ENCODE data around the gene PKP4. TPM values are rescaled to one million over a fixed set of nuclear protein-coding genes. Genes with fewer than 3 reads are reported as not detected.

PKP4 gene
- total RNA-seq, 1 donor from 2014 or later = 39.4 TPM

DNA sequence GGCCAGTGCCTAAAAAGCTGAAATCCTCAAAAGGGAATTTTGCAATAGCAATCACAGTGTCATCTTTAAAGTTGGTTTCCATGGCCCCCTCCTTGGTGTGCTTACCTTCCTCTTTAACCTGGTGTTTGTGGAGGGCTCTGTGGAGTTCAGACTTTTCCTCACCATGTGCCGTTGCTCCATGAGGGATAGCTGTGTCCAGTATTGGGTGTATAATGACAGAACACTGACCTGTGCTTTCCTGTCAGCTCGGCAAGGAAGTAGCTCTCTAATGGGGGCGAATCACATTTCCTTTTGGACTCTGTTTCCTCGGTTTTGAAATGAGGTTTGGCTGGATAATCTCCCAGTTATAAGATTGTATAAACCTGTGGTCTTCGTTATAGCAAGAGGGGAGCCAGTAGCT is 172.4 kb downstream of the PKP4 start:
- Mint-ChIP-seq H3K27ac (ENCODE audit: unreplicated experiment) (no peak overlapping the region), H3K4me1 (ENCODE audit: low read depth) (no peaks in the 10 kb centered on the region), H3K9me3 (ENCODE audit: low read depth) (no peaks in the 10 kb centered on the region), H3K27me3 (ENCODE audit: low read depth) (no peaks in the 10 kb centered on the region), H3K4me3 (ENCODE audit: unreplicated experiment) (no peak overlapping the region), H3K36me3 (ENCODE audit: low read depth) (peaks cover 17% of the 10 kb centered on the region)
- no peak for DNase-seq (ENCODE audit: low spot score)
- TF ChIP-seq, protein P1, sequence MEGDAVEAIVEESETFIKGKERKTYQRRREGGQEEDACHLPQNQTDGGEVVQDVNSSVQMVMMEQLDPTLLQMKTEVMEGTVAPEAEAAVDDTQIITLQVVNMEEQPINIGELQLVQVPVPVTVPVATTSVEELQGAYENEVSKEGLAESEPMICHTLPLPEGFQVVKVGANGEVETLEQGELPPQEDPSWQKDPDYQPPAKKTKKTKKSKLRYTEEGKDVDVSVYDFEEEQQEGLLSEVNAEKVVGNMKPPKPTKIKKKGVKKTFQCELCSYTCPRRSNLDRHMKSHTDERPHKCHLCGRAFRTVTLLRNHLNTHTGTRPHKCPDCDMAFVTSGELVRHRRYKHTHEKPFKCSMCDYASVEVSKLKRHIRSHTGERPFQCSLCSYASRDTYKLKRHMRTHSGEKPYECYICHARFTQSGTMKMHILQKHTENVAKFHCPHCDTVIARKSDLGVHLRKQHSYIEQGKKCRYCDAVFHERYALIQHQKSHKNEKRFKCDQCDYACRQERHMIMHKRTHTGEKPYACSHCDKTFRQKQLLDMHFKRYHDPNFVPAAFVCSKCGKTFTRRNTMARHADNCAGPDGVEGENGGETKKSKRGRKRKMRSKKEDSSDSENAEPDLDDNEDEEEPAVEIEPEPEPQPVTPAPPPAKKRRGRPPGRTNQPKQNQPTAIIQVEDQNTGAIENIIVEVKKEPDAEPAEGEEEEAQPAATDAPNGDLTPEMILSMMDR (IDR thresholded peaks at IDR 0.05) = no peak

DNA sequence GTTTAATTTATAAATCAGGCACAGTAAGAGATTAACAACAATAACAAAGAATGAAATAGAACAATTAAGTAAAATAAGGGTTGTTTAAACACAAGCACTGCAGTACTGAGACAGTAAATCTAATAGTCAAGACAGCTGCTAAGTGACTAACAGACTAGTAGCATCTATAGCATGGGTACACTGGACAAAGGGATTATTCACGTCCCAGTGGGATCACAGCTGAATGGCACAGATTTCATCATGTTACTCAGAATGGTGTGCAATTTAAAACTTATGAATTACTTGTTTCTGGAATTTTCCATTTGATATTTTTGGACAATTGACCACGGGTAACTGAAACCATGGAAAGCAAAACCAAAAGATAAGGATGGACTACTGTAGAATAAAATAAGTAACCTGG is 176.5 kb downstream of the PKP4 start:
- Mint-ChIP-seq H3K9me3 (ENCODE audit: low read depth) (no peaks in the 10 kb centered on the region), H3K27ac (ENCODE audit: unreplicated experiment) (no peak overlapping the region), H3K36me3 (ENCODE audit: low read depth) (peaks cover 19% of the 10 kb centered on the region), H3K4me1 (ENCODE audit: low read depth) (peaks cover 5% of the 10 kb centered on the region), H3K27me3 (ENCODE audit: low read depth) (no peaks in the 10 kb centered on the region), H3K4me3 (ENCODE audit: unreplicated experiment) (no peak overlapping the region)
- TF ChIP-seq, protein P1 (IDR thresholded peaks at IDR 0.05) = no peak
- no peak for DNase-seq (ENCODE audit: low spot score)

DNA sequence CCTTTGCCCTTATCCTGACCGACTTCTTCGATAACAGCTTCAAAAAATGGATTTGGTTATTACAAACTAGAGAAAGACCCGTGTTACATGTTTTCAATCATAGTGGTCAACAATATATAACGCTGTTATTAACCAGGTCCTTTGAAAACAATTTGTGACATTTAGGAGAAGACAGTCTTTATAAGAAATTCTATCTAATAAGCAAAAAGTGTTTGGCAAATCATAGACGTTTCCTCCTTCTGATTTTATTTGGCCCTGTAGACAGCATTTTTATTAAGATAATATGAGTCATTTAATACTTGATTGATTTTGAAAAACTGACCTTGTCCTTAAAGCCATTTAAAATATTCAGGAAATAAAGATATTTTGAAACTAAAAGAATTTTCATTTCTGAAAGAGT is 177.9 kb downstream of the PKP4 start:
- Mint-ChIP-seq H3K36me3 (ENCODE audit: low read depth) (peaks cover 19% of the 10 kb centered on the region), H3K27me3 (ENCODE audit: low read depth) (no peaks in the 10 kb centered on the region), H3K9me3 (ENCODE audit: low read depth) (no peaks in the 10 kb centered on the region), H3K4me3 (ENCODE audit: unreplicated experiment) (no peak overlapping the region), H3K27ac (ENCODE audit: unreplicated experiment) (no peak overlapping the region), H3K4me1 (ENCODE audit: low read depth) (peaks cover 5% of the 10 kb centered on the region)
- TF ChIP-seq, protein P1 (IDR thresholded peaks at IDR 0.05) = no peak
- no peak for DNase-seq (ENCODE audit: low spot score)

DNA sequence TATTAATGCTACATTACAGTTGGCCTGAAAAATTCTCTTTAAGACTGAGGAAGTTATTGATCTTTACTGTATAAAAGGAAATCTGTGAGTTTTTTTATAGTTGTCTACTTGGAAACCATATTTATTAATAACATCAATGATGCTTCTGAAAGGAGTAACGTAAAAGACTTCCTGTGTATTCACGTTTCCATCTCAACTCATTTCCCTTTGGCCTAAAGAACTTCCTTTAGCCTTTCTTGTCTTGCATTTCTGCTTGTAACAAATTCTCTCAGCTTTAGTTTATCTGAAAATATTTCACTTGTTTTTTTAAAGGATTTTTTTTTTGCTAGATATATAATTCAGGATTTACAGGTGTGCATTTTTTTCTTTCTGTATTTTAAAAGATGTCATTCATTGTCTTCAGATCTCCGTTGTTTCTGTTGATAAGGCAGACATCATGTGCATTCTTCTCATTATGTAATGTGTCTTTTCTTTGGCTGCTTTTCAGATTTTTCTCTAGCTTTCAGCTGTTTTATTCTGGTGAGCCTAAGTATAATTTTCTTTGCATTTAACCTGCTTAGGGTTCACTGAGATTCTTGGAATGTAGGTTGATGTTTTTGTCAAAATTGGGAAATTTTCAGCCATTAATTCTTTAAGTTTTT is 179.3 kb downstream of the PKP4 start:
- H3K27me3 Mint-ChIP-seq (ENCODE audit: low read depth) = no peaks in the 10 kb centered on the region
- no peak for DNase-seq (ENCODE audit: low spot score)
- TF ChIP-seq, protein P1 (IDR thresholded peaks at IDR 0.05) = no peak
- H3K4me1 Mint-ChIP-seq (ENCODE audit: low read depth) = peaks cover 5% of the 10 kb centered on the region
- H3K36me3 Mint-ChIP-seq (ENCODE audit: low read depth) = peaks cover 19% of the 10 kb centered on the region
- no peak overlapping the region for H3K4me3 Mint-ChIP-seq (ENCODE audit: unreplicated experiment)
- H3K9me3 Mint-ChIP-seq (ENCODE audit: low read depth) = no peaks in the 10 kb centered on the region
- H3K27ac Mint-ChIP-seq (ENCODE audit: unreplicated experiment) = no peak overlapping the region

DNA sequence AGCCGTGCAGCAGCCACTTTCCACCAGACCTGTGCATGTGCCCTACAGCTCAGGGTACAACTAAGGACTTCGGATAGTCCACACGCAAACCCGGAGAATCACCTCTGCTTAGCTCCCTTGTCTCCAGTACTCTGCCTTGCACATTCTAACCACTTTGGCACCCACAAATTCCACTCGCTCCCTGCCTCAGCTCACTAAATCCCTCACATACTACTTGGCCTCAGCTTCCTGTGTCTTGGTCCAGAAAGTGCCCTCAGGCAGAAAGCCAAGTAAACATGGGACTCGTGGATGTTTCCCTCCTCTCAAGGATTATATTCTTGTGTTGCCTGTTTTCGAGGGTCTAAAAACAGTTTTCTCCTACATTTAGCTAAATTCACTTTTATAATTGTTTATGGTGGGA is 180.6 kb downstream of the PKP4 start:
- no peak overlapping the region for H3K27ac Mint-ChIP-seq (ENCODE audit: unreplicated experiment)
- H3K9me3 Mint-ChIP-seq (ENCODE audit: low read depth) = no peaks in the 10 kb centered on the region
- H3K27me3 Mint-ChIP-seq (ENCODE audit: low read depth) = no peaks in the 10 kb centered on the region
- TF ChIP-seq, protein P1 (IDR thresholded peaks at IDR 0.05) = no peak
- H3K4me1 Mint-ChIP-seq (ENCODE audit: low read depth) = peaks cover 5% of the 10 kb centered on the region
- peaks cover 18% of the 10 kb centered on the region for H3K36me3 Mint-ChIP-seq (ENCODE audit: low read depth)
- DNase-seq (ENCODE audit: low spot score) = no peak
- no peak overlapping the region for H3K4me3 Mint-ChIP-seq (ENCODE audit: unreplicated experiment)
